NB4 (cell line): ENCODE measurements around the gene MRC2.
"Not testable (repeated sequence)": the region's sequence is repeated elsewhere in the genome, so short reads cannot be mapped to it uniquely, and the experiment has no call there.

Experiments used
- DNase-seq: peaks from one replicate; pipeline ENCODE4 v3.0.0; 2010; ENCODE audit warnings: low read depth
- H3K4me3 ChIP-seq: one replicate; pipeline ENCODE4 v1.5.1; 2011; ENCODE audit warnings: mild to moderate bottlenecking, low read depth, low read length, moderate library complexity
- CTCF ChIP-seq: IDR thresholded peaks from one replicate; pipeline ENCODE4 v1.5.1; 2012; ENCODE audit warnings: low read depth, low read length
- MAX ChIP-seq: IDR thresholded peaks from 2 replicates; pipeline ENCODE4 v1.6.1; 2011; ENCODE audit warnings: low read depth, low read length
- MYC ChIP-seq: IDR thresholded peaks from 2 replicates; pipeline ENCODE4 v1.6.1; 2011; ENCODE audit warnings: low read depth, low read length
- POLR2A ChIP-seq: IDR thresholded peaks from 2 replicates; pipeline ENCODE4 v1.6.1; 2011; ENCODE audit warnings: mild to moderate bottlenecking; ENCODE audit not compliant: insufficient read length; ENCODE audit errors: extremely low read depth

Gene MRC2

GRCh38 chr17:62597920-62598319, 29.6 kb upstream of the MRC2 start:
- no peak overlapping the region for H3K4me3 ChIP-seq
- TF ChIP-seq POLR2A (no peak), MYC (no peak), MAX (no peak)
- no peak for DNase-seq

GRCh38 chr17:62599964-62600657, 27.4 kb upstream of the MRC2 start:
- no peak for DNase-seq
- TF ChIP-seq MAX (no peak), POLR2A (no peak), MYC (no peak), CTCF (no peak)
- H3K4me3 ChIP-seq = no peak overlapping the region

- no peak for DNase-seq
- TF ChIP-seq MAX = no peak
- TF ChIP-seq MYC = no peak
- no peak for TF ChIP-seq POLR2A
- TF ChIP-seq CTCF = no peak
- H3K4me3 ChIP-seq = no peak overlapping the region
These were observed 26.7 kb upstream of the MRC2 start for GRCh38 chr17:62600805-62601204.

- peak; percentile 19 for DNase-seq
- TF ChIP-seq POLR2A (no peak), MAX (no peak), MYC (no peak), CTCF (no peak)
- no peak overlapping the region for H3K4me3 ChIP-seq
These were observed 26.0 kb upstream of the MRC2 start for GRCh38 chr17:62601471-62601870.

- not testable (repeated sequence) for H3K4me3 ChIP-seq, DNase-seq
These were observed 23.7 kb upstream of the MRC2 start for GRCh38 chr17:62603783-62604182.

GRCh38 chr17:62605588-62605987, 21.9 kb upstream of the MRC2 start:
- no peak for DNase-seq
- no peak overlapping the region for H3K4me3 ChIP-seq
- TF ChIP-seq CTCF (no peak), MAX (no peak), MYC (no peak), POLR2A (no peak)

- H3K4me3 ChIP-seq = no peak overlapping the region
- no peak for DNase-seq
- TF ChIP-seq CTCF (no peak), MYC (no peak), POLR2A (no peak), MAX (no peak)
These were observed 16.2 kb upstream of the MRC2 start for GRCh38 chr17:62611292-62611691.
